Right ventricle myocardium inferior (tissue), 1 donor: ENCODE measurements around the gene ANKRD23. TPM values are rescaled to one million over a fixed set of nuclear protein-coding genes. Genes with fewer than 3 reads are reported as not detected.

Source experiments
- ATAC-seq: fragments of 200-7000 bp; cut with Tn5 transposase; one replicate; pipeline ENCODE4 v1.9.1; 2020; ENCODE audit warnings: mild to moderate bottlenecking, moderate library complexity
- DNase-seq: peaks from one replicate; pipeline ENCODE4 v3.0.0; 2021; ENCODE audit errors: missing footprints
- intact Hi-C: fragments of 100-400 bp; cut with DNase I; formaldehyde crosslinking; loops from one replicate; pipeline ENCODE4 v1.11.0; 2022
- total RNA-seq: library from RNA; stranded (reverse); fragmentation: NEBNext Ultra II Directional; extraction: Animal tissue kit (Norgen Biotek cat#: 25700); gene quantifications from one replicate; pipeline ENCODE4 v1.2.1, GENCODE V29; 2021
- donor health status: DM: no; HTN: yes; CAD: no; lungs with severe emphysema.

The ANKRD23 gene
- total RNA-seq, 1 donor from 2014 or later: 12.7 TPM

GRCh38 chr2:96878796-96879544, 35.1 kb upstream of the ANKRD23 start:
- ATAC-seq (no peak), DNase-seq (no peak)
- intact Hi-C loops: no loop called here

- ATAC-seq: no peak
- intact Hi-C loops: no loop called here
- no peak for DNase-seq
Measured at GRCh38 chr2:96878171-96878570, 34.4 kb upstream of the ANKRD23 start.

- intact Hi-C loops: no loop called here
- ATAC-seq (no peak), DNase-seq (no peak)
Measured at GRCh38 chr2:96877631-96878092, 33.8 kb upstream of the ANKRD23 start.

- intact Hi-C loops: no loop called here
- DNase-seq (peak; percentile 35), ATAC-seq (no peak)
Measured at GRCh38 chr2:96877042-96877451, 33.2 kb upstream of the ANKRD23 start.

GRCh38 chr2:96876269-96877041, 32.6 kb upstream of the ANKRD23 start:
- intact Hi-C loops: no loop called here
- DNase-seq: peak; percentile 65
- no peak for ATAC-seq

- intact Hi-C loops: no loop called here
- DNase-seq (no peak), ATAC-seq (no peak)
Measured at GRCh38 chr2:96875498-96876268, 31.9 kb upstream of the ANKRD23 start.

- intact Hi-C loops: no loop called here
- no peak for ATAC-seq
- peak; percentile 53 for DNase-seq
Measured at GRCh38 chr2:96874198-96874831, 30.5 kb upstream of the ANKRD23 start.

- intact Hi-C loops: no loop called here
- ATAC-seq (no peak), DNase-seq (peak; percentile 75)
Measured at GRCh38 chr2:96873651-96874096, 29.9 kb upstream of the ANKRD23 start.

- ATAC-seq (no peak), DNase-seq (peak; percentile 53)
- intact Hi-C loops: no loop called here
Measured at GRCh38 chr2:96872591-96873349, 28.9 kb upstream of the ANKRD23 start.

- intact Hi-C loops: no loop called here
- no peak for ATAC-seq
- DNase-seq: no peak
Measured at GRCh38 chr2:96870626-96871255, 26.9 kb upstream of the ANKRD23 start.

GRCh38 chr2:96869822-96870625, 26.2 kb upstream of the ANKRD23 start, which contains the start of gene SEMA4C:
TSS of gene SEMA4C (minus strand) at chr2:96870080. CDS start at chr2:96867886, 2,194 bp downstream.
- DNase-seq: peak; percentile 89
- ATAC-seq: peak; percentile 56
- intact Hi-C loops: loop anchor here (1.0 kb wide), 1 partner anchor 37 kb away; no protein-coding TSS in a partner anchor

GRCh38 chr2:96869281-96869821, 25.5 kb upstream of the ANKRD23 start:
- peak; percentile 89 for DNase-seq
- intact Hi-C loops: loop anchor here (1.0 kb wide), 1 partner anchor 38 kb away; no protein-coding TSS in a partner anchor

GRCh38 chr2:96868555-96869280, 24.9 kb upstream of the ANKRD23 start:
- intact Hi-C loops: loop anchor here (1.0 kb wide), 2 partner anchors 10 to 39 kb away; partner anchors contain the start of gene ANKRD39
- peak; percentile 73 for ATAC-seq

More at GRCh38 chr2:96869281-96869821, 25.5 kb upstream of the ANKRD23 start:
- ATAC-seq: peak; percentile 65

GRCh38 chr2:96867756-96868554, 24.1 kb upstream of the ANKRD23 start:
- intact Hi-C loops: loop anchor here (1.0 kb wide), 1 partner anchor 10 kb away; the partner anchor contains the start of gene ANKRD39
- DNase-seq: no peak
- no peak for ATAC-seq

More at GRCh38 chr2:96868555-96869280, 24.9 kb upstream of the ANKRD23 start:
- DNase-seq: peak; percentile 93
